Nephron progenitor cell (in vitro differentiated cells): ENCODE measurements around the gene MRPL22.

ENCODE experiments used
- DNase-seq: peaks from one replicate; pipeline ENCODE4 v3.0.0; 2021
- H3K27ac Mint-ChIP-seq: 2 replicates; pipeline ENCODE4 v1.8.0; 2021; ENCODE audit warnings: mild to moderate bottlenecking, moderate library complexity, mixed read lengths
- H3K27me3 Mint-ChIP-seq: 2 replicates; pipeline ENCODE4 v1.8.0; 2021; ENCODE audit warnings: mild to moderate bottlenecking, low read depth, mixed read lengths; ENCODE audit not compliant: poor library complexity
- H3K36me3 Mint-ChIP-seq: 2 replicates; pipeline ENCODE4 v1.8.0; 2021; ENCODE audit warnings: low read depth, mixed read lengths
- H3K4me1 Mint-ChIP-seq: 2 replicates; pipeline ENCODE4 v1.8.0; 2021; ENCODE audit warnings: mixed read lengths
- H3K4me3 Mint-ChIP-seq: 2 replicates; pipeline ENCODE4 v1.8.0; 2021; ENCODE audit warnings: mild to moderate bottlenecking, moderate library complexity, mixed read lengths
- H3K9me3 Mint-ChIP-seq: 2 replicates; pipeline ENCODE4 v1.8.0; 2021; ENCODE audit warnings: mild to moderate bottlenecking, moderate library complexity, mixed read lengths
- TF ChIP-seq, protein P1 (sequence below): fragments of 200-600 bp; sonication (generic); IDR thresholded peaks from 2 replicates; pipeline ENCODE4 v1.5.0; 2021; ENCODE audit warnings: antibody characterized with exemption

MRPL22 gene

DNA sequence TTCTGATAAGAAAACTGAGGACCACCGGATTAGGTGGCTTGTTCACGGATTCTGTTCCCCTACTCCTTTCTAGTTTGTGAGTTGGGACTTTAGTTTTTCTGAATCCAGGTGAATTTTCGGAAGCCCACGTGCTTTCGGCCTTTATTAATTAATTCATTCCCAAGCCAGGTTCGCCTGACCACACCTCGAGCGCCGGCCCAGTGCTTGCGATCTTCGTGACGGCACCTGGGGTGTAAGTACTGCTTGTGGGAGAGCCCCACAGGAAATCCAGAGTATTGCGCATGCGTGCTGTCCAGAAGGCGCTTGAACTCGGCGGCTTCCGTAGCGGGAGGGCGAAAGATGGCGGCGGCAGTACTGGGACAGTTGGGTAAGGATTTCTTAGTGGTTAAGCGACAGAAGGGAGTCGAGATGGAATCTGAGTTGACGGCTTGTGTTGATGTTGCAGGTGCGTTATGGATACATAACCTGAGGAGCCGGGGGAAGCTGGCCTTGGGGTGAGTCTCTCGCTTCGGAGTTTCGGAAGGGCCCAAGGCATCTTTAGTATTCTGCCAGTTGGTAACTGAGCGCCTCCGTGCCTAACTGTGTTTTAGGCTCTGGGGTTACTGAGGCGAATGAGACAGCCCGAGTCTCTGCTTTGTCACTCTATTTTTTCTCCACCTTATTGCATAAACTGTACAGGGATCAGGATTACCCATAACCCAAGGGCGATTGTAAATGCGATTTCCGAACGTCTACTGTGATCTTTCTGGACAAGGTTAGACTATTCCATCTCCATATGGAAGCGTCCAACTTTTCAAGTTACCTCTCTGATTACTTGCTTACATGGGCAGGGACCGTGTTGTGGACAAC, at the start of gene MRPL22:
Gene MRPL22, plus strand, starts transcription at position 302 of the 849 bp plus-strand sequence. Its CDS starts 38 bp downstream, at position 340.
- peaks cover 2% of the 10 kb centered on the region for H3K36me3 Mint-ChIP-seq
- peak within 1 kb of the TSS; percentile 99 for H3K27ac Mint-ChIP-seq
- peak within 1 kb of the TSS; percentile 98 for H3K4me3 Mint-ChIP-seq
- H3K4me1 Mint-ChIP-seq: peaks cover 21% of the 10 kb centered on the region
- no peaks in the 10 kb centered on the region for H3K9me3 Mint-ChIP-seq
- DNase-seq: peak; percentile 92
- H3K27me3 Mint-ChIP-seq: no peaks in the 10 kb centered on the region
- TF ChIP-seq, protein P1, sequence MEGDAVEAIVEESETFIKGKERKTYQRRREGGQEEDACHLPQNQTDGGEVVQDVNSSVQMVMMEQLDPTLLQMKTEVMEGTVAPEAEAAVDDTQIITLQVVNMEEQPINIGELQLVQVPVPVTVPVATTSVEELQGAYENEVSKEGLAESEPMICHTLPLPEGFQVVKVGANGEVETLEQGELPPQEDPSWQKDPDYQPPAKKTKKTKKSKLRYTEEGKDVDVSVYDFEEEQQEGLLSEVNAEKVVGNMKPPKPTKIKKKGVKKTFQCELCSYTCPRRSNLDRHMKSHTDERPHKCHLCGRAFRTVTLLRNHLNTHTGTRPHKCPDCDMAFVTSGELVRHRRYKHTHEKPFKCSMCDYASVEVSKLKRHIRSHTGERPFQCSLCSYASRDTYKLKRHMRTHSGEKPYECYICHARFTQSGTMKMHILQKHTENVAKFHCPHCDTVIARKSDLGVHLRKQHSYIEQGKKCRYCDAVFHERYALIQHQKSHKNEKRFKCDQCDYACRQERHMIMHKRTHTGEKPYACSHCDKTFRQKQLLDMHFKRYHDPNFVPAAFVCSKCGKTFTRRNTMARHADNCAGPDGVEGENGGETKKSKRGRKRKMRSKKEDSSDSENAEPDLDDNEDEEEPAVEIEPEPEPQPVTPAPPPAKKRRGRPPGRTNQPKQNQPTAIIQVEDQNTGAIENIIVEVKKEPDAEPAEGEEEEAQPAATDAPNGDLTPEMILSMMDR: no peak

DNA sequence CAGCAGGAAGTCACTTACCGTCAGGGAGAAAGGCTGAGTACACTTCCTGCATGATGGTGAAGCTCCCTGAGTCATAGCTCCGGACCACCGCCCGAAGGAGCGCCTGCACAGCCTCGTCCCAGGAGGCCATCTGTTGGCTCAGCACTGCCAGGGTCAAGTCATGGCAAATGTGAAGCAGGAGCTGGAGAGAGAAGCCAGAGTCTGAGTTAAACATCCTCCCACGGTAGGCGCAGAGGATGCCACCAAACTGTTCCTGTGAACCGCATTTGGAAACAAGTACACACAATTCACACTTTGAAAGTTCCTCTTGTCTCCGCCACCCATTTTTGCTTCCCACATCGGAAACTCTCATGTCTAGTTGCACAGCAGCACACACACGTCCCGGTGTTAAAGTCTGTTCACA, 48.5 kb upstream of the MRPL22 start:
- no peaks in the 10 kb centered on the region for H3K27me3 Mint-ChIP-seq
- H3K36me3 Mint-ChIP-seq: peaks cover 80% of the 10 kb centered on the region
- H3K9me3 Mint-ChIP-seq: no peaks in the 10 kb centered on the region
- TF ChIP-seq, protein P1: no peak
- no peaks in the 10 kb centered on the region for H3K4me1 Mint-ChIP-seq
- DNase-seq: no peak
- peak overlapping the region; percentile 29 for H3K27ac Mint-ChIP-seq
- no peak overlapping the region for H3K4me3 Mint-ChIP-seq

DNA sequence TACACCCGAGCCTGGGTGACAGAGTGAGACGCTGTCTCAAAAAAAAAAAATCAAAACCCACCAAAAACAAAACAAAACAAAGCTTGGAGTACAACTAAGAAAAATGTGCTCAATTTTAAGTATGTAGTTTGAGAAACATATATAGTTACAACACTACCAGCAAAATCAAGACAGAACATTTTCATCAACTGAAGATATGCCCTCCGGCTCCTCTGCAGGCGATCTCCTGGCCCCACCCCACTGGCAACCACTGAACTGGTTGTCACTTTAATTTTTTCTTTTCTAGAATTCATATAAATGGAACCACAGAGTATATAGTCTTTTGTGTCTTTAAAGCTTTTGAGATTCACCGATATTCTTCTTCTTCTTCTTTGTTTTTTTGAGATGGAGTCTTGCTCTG, 47.5 kb upstream of the MRPL22 start:
- TF ChIP-seq, protein P1: no peak
- no peak overlapping the region for H3K4me3 Mint-ChIP-seq
- H3K27me3 Mint-ChIP-seq: no peaks in the 10 kb centered on the region
- H3K9me3 Mint-ChIP-seq: no peaks in the 10 kb centered on the region
- DNase-seq: no peak
- no peaks in the 10 kb centered on the region for H3K4me1 Mint-ChIP-seq
- peaks cover 76% of the 10 kb centered on the region for H3K36me3 Mint-ChIP-seq
- no peak overlapping the region for H3K27ac Mint-ChIP-seq

DNA sequence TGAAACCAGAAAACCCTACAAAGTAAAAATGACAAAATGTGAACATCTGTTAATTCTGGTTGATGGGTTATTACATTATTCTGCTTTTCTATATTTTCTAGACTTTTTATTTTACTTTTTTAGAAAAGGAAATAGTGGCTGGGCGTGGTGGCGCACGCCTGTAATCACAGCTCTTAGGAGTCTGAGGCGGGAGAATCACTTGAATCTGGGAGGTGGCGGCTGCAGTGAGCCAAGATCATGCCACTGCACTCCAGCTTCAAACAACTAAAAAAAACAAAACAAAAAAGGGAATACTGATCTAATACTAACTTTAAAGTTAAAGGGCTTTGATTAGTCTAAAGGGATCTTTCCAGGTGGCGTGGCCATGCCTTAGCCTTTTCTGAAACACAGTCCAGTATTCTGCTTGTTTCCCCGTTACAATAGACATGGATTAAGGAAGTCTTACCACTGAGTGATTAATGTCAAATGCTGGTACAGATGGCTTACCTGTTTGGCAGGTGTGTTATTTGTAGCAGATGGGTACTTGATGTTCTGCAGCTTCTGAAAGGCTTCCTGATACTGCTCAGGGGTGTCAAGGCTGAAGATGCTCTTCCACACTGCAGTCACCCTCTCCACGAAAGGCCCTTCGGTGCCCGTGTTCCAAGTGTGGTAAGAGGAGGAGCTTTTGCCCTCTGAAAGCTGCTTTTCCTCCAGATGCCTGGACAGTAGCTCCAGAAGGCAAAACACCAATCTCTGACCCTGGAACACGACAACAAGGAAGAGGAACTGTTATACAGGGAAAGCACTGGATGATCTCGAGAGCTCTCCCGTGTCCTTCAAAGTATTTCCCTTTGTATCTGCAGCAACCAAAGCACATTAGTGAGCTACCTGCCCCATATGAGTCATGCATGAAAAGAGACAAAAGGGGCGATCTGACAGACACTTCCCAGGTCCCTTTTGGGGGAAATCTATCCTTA, 45.0 kb upstream of the MRPL22 start:
- no peak overlapping the region for H3K27ac Mint-ChIP-seq
- H3K36me3 Mint-ChIP-seq: peaks cover 80% of the 10 kb centered on the region
- no peaks in the 10 kb centered on the region for H3K9me3 Mint-ChIP-seq
- no peak for DNase-seq
- no peak overlapping the region for H3K4me3 Mint-ChIP-seq
- no peaks in the 10 kb centered on the region for H3K27me3 Mint-ChIP-seq
- TF ChIP-seq, protein P1: no peak
- no peaks in the 10 kb centered on the region for H3K4me1 Mint-ChIP-seq

DNA sequence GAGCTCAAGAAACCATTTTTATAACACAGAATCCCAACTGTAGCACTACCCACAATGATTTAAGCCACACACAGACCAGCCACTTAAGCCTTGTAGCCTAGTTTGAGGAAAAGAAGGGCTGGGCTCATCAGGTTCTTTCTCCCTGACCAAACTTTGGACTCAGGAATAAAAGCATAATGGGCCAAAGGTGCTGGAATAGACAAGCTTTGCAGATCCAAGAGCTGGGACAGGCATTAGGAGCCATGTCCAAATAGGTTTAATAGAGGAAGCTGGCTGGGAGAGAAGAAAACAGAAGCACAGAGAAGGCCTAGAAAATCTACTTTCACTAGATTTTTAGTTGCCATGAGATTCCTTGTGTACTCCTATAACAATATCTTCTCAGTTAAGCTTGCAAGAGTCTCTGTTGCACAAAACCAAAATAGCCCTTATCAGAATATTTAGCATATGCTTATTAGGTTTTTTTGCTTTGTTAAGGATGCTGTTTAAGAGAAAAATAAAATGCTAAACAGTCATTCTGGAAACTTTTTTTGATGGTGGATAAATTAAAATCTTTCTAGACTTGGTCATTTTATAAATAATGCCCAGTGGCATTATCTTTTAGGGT, 44.2 kb upstream of the MRPL22 start:
- H3K27me3 Mint-ChIP-seq: no peaks in the 10 kb centered on the region
- no peaks in the 10 kb centered on the region for H3K9me3 Mint-ChIP-seq
- no peak overlapping the region for H3K27ac Mint-ChIP-seq
- no peak overlapping the region for H3K4me3 Mint-ChIP-seq
- TF ChIP-seq, protein P1: no peak
- peaks cover 73% of the 10 kb centered on the region for H3K36me3 Mint-ChIP-seq
- no peak for DNase-seq
- no peaks in the 10 kb centered on the region for H3K4me1 Mint-ChIP-seq
